OCI-LY3 (cell line): ENCODE results near the gene SPG7.

ENCODE experiments used
- CTCF ChIP-seq: fragments of 200-600, 300-600 bp; sonication (generic); IDR thresholded peaks from 2 replicates; pipeline ENCODE4 v1.5.1; 2014; ENCODE audit warnings: antibody characterized with exemption, low read length, low read depth
- EZH2phosphoT487 ChIP-seq: fragments of 200-600 bp; shearing (Covaris generic); IDR thresholded peaks from 2 replicates; pipeline ENCODE4 v1.6.1; 2018; ENCODE audit warnings: antibody characterized with exemption, mixed run types, low read depth

- TF ChIP-seq CTCF: no peak
- TF ChIP-seq EZH2phosphoT487: no peak
Measured at GRCh38 chr16:89557690-89558490, 49.7 kb downstream of the SPG7 start.
